ENCODE measurements around the gene MMP2. TPM values are rescaled to one million over a fixed set of nuclear protein-coding genes. Genes with fewer than 3 reads are reported as not detected.

MMP2 gene
- total RNA-seq, 1 donor = 1,244 TPM

GRCh38 chr16:55475919-55476318 is 3.1 kb upstream of the MMP2 start:
- H3K4me3 ChIP-seq (ENCODE audit: low read depth, low read length) = peak overlapping the region; percentile 37
- peak; percentile 58 for DNase-seq (ENCODE audit: low read depth)
- TF ChIP-seq CTCF (IDR thresholded peaks at IDR 0.05; ENCODE audit: insufficient read depth, low read length) = no peak

- peak; percentile 69 for DNase-seq (ENCODE audit: low read depth)
- peak overlapping the region; percentile 5 for H3K4me3 ChIP-seq (ENCODE audit: low read depth, low read length)
- no peak for TF ChIP-seq CTCF (IDR thresholded peaks at IDR 0.05; ENCODE audit: insufficient read depth, low read length)
Observed at GRCh38 chr16:55476625-55477533, 2.1 kb upstream of the MMP2 start.

- TF ChIP-seq CTCF (IDR thresholded peaks at IDR 0.05; ENCODE audit: insufficient read depth, low read length) = no peak
- no peak for DNase-seq (ENCODE audit: low read depth)
- no peak overlapping the region for H3K4me3 ChIP-seq (ENCODE audit: low read depth, low read length)
Observed at GRCh38 chr16:55477736-55478135, 1.3 kb upstream of the MMP2 start.

DNA sequence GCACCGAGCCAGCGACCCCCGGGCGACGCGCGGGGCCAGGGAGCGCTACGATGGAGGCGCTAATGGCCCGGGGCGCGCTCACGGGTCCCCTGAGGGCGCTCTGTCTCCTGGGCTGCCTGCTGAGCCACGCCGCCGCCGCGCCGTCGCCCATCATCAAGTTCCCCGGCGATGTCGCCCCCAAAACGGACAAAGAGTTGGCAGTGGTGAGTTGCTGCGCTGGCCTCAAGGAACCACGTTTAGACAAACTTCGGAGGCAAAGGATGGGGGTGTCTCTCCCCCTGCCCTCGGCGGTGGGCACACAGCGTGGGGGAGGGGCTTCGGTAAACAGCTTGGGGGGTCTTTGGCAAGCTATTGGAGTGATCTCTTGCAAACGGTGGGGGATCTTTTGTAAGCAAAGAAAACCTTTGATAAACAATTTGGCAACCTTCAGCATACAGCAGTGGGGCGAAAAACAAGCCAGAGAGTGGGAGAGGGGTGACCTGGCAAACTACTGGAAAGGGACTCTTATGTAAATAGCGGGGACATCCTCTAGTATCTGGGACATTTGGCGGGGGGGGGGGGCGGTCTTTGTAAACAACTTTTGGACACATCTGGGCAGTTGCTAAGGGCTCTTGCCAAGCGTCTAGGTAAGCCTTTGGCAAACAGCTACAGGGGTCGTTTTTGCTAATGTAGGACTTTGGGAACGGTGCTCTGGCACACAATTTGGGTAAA is 587 bp downstream of the MMP2 start:
- no peak for TF ChIP-seq CTCF (IDR thresholded peaks at IDR 0.05; ENCODE audit: insufficient read depth, low read length)
- DNase-seq (ENCODE audit: low read depth) = no peak
- peak overlapping the region; percentile 99 for H3K4me3 ChIP-seq (ENCODE audit: low read depth, low read length)

GRCh38 chr16:55480228-55480655 is 1.2 kb downstream of the MMP2 start:
- DNase-seq (ENCODE audit: low read depth) = peak; percentile 96
- TF ChIP-seq CTCF (IDR thresholded peaks at IDR 0.05; ENCODE audit: insufficient read depth, low read length) = no peak

GRCh38 chr16:55481023-55481422 is 2.0 kb downstream of the MMP2 start:
- H3K4me3 ChIP-seq (ENCODE audit: low read depth, low read length) = peak overlapping the region; percentile 99
- no peak for TF ChIP-seq CTCF (IDR thresholded peaks at IDR 0.05; ENCODE audit: insufficient read depth, low read length)
- DNase-seq (ENCODE audit: low read depth) = no peak

More at GRCh38 chr16:55480228-55480655, 1.2 kb downstream of the MMP2 start:
- peak overlapping the region; percentile 99 for H3K4me3 ChIP-seq (ENCODE audit: low read depth, low read length)

All from fibroblast of the aortic adventitia (primary cell).